OCI-LY7 (cell line): Measurements from ENCODE around the gene KCNJ15. TPM values are rescaled to one million over a fixed set of nuclear protein-coding genes. Genes with fewer than 3 reads are reported as not detected.

Experiments used
- BruUV-seq: library from RNA; stranded (reverse); fragments of 400-500 nt; replicated peaks from 2 replicates; lab custom pipeline; 2021; lab: Mats Ljungman, UMichigan
- CTCF ChIA-PET: fragments of 300-600 bp; sonication (Branson Sonifier 250); formaldehyde crosslinking; loops from one replicate; lab custom pipeline; 2022; ENCODE audit warnings: antibody characterized with exemption; ENCODE audit not compliant: unreplicated experiment; lab: Charles Lee
- POLR2A ChIA-PET: fragments of 300-600 bp; sonication (Branson Sonifier 250); formaldehyde crosslinking; loops from one replicate; lab custom pipeline; 2022; ENCODE audit warnings: antibody characterized with exemption; lab: Charles Lee
- DNase-seq: peaks from one replicate; pipeline ENCODE4 v3.0.0-alpha.2; 2015; ENCODE audit warnings: low spot score
- H2AFZ ChIP-seq: fragments of 200-600 bp; sonication (generic), shearing (Covaris generic); 2 replicates; pipeline ENCODE4 v1.6.1; 2014; ENCODE audit warnings: mild to moderate bottlenecking, antibody characterized with exemption, low read length, moderate library complexity
- H3K27ac ChIP-seq: fragments of 200-600 bp; sonication (generic); 2 replicates; pipeline ENCODE4 v1.5.1; 2014; ENCODE audit warnings: mixed run types, low read depth, mild to moderate bottlenecking, moderate library complexity, low read length, inconsistent platforms; ENCODE audit not compliant: poor library complexity, severe bottlenecking
- H3K36me3 ChIP-seq: fragments of 200-600 bp; sonication (generic); 2 replicates; pipeline ENCODE4 v1.6.1; 2014; ENCODE audit warnings: mild to moderate bottlenecking, antibody characterized with exemption, low read length, moderate library complexity, mixed read lengths; ENCODE audit not compliant: insufficient read depth
- H3K4me1 ChIP-seq: fragments of 200-600 bp; sonication (generic); 2 replicates; pipeline ENCODE4 v1.5.1; 2014; ENCODE audit warnings: mild to moderate bottlenecking, low read length; ENCODE audit not compliant: insufficient read depth, poor library complexity, severe bottlenecking
- H3K4me2 ChIP-seq: fragments of 200-600 bp; sonication (generic); 2 replicates; pipeline ENCODE4 v1.6.1; 2014; ENCODE audit warnings: mild to moderate bottlenecking, low read length
- H3K4me3 ChIP-seq: fragments of 200-600 bp; sonication (generic); 2 replicates; pipeline ENCODE4 v1.5.1; 2014; ENCODE audit warnings: mild to moderate bottlenecking, low read depth, low read length; ENCODE audit not compliant: poor library complexity, severe bottlenecking
- H3K79me2 ChIP-seq: fragments of 200-600 bp; sonication (generic); 2 replicates; pipeline ENCODE4 v1.6.1; 2016; ENCODE audit warnings: low read depth, mild to moderate bottlenecking, low read length, moderate library complexity, mixed read lengths; ENCODE audit not compliant: insufficient read depth
- H3K9me2 ChIP-seq: fragments of 200-600 bp; sonication (generic); 2 replicates; pipeline ENCODE4 v1.6.1; 2016; ENCODE audit warnings: mild to moderate bottlenecking, low read length, mixed read lengths; ENCODE audit not compliant: insufficient read depth
- H3K9me3 ChIP-seq: fragments of 200-600 bp; sonication (generic); 2 replicates; pipeline ENCODE4 v1.6.1; 2014; ENCODE audit warnings: mild to moderate bottlenecking, mixed run types, low read length, mixed read lengths
- H4K20me1 ChIP-seq: fragments of 200-600 bp; sonication (generic); 2 replicates; pipeline ENCODE4 v1.6.1; 2014; ENCODE audit warnings: mild to moderate bottlenecking, antibody characterized with exemption, low read length, moderate library complexity, mixed read lengths; ENCODE audit not compliant: insufficient read depth
- EZH2phosphoT487 ChIP-seq: fragments of 200-600 bp; sonication (generic); IDR thresholded peaks from 2 replicates; pipeline ENCODE4 v1.6.1; 2018; ENCODE audit warnings: low read depth, borderline replicate concordance, mild to moderate bottlenecking, mixed run types, antibody characterized with exemption, low read length, moderate library complexity, mixed read lengths
- intact Hi-C: fragments of 100-400 bp; cut with micrococcal nuclease; formaldehyde crosslinking; loops from one replicate; pipeline ENCODE4 v1.10.0; 2022; ENCODE audit not compliant: unreplicated experiment
- total RNA-seq, 2 experiments: library from RNA; depleted of rRNA in 1 of 2; stranded (reverse); fragments of >200 nt in 1 of 2; shearing (Covaris generic) in 1 of 2; gene quantifications; 2 replicates each; pipeline ENCODE4 v1.2.3, GENCODE V29; 2014 to 2022
- TF ChIP-seq, protein P1 (sequence below): fragments of 200-600 bp; sonication (generic); conservative IDR thresholded peaks from 2 replicates; pipeline ENCODE4 v1.5.1; 2014; ENCODE audit warnings: mild to moderate bottlenecking, antibody characterized with exemption, low read length, moderate library complexity, mixed read lengths

KCNJ15 gene
- total RNA-seq, 2 experiments from 2014 or later = not detected

DNA sequence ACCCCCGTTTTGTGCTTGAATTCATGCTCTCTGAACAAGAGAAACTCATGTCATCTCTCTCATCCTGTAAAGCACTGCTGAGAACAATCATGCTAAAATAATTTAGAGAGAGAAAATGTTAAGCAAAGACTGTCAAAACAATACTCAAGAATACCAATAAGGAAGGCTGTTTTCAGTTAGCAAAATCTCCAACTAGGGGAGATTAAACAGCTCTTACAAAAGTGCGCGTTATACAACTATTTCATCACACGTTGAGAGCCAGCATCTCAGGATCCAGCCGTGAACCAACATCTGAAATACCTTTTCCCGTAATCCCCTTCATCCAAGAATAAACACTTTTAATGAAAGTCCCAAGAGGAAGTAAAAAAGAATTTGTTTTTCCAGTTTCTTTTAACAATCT is 44.1 kb upstream of the KCNJ15 start:
- no peaks in the 10 kb centered on the region for H3K36me3 ChIP-seq
- no peaks in the 10 kb centered on the region for H3K79me2 ChIP-seq
- no peak overlapping the region for H3K4me3 ChIP-seq
- ChIA-PET CTCF (no interaction called here), POLR2A (no interaction called here)
- no peak for TF ChIP-seq EZH2phosphoT487
- TF ChIP-seq, protein P1, sequence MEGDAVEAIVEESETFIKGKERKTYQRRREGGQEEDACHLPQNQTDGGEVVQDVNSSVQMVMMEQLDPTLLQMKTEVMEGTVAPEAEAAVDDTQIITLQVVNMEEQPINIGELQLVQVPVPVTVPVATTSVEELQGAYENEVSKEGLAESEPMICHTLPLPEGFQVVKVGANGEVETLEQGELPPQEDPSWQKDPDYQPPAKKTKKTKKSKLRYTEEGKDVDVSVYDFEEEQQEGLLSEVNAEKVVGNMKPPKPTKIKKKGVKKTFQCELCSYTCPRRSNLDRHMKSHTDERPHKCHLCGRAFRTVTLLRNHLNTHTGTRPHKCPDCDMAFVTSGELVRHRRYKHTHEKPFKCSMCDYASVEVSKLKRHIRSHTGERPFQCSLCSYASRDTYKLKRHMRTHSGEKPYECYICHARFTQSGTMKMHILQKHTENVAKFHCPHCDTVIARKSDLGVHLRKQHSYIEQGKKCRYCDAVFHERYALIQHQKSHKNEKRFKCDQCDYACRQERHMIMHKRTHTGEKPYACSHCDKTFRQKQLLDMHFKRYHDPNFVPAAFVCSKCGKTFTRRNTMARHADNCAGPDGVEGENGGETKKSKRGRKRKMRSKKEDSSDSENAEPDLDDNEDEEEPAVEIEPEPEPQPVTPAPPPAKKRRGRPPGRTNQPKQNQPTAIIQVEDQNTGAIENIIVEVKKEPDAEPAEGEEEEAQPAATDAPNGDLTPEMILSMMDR = no peak
- no peak overlapping the region for H3K4me2 ChIP-seq
- no peak overlapping the region for H2AFZ ChIP-seq
- H3K9me3 ChIP-seq = no peaks in the 10 kb centered on the region
- no peak for DNase-seq
- intact Hi-C loops = loop anchor here (10.0 kb wide), 1 partner anchor 922 kb away; no protein-coding TSS in a partner anchor
- no TSS peak for BruUV-seq
- no peak overlapping the region for H3K27ac ChIP-seq
- no peaks in the 10 kb centered on the region for H3K4me1 ChIP-seq
- H3K9me2 ChIP-seq = no peaks in the 10 kb centered on the region
- no peaks in the 10 kb centered on the region for H4K20me1 ChIP-seq

DNA sequence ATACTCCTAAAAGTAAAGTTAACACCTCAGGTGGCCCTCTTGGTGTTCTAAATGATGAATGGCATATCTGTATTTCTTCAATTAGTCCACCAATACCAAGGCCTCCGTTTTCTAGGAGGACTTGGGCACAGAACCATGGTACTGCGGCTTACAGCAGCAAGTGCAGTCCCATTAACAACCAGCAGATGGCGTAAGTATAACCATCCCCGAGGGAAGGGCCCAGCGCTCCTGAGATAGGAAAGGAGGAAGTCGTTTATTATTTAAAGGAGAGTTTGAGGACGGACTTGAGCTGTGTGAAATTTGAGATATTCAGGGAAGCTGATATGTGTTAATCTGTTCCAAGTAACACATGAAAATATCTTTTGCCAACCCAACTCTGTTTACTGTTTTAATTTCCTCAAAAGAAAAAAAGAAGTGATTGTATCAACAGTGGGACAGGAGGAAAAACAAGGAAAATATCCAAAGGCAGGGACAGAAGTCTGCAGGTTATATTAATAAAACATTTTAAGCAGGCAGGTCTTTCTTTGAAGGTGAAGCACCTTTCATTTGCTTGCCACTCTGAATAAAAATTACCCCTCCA is 37.7 kb upstream of the KCNJ15 start:
- Histone ChIP-seq H3K27ac (no peak overlapping the region), H3K36me3 (no peaks in the 10 kb centered on the region), H3K9me3 (0 out of 2 replicates have a peak, but pooled peaks cover 5% of the 10 kb centered on the region), H3K4me1 (no peaks in the 10 kb centered on the region), H3K79me2 (no peaks in the 10 kb centered on the region), H3K4me2 (no peak overlapping the region), H4K20me1 (no peaks in the 10 kb centered on the region), H3K4me3 (no peak overlapping the region), H3K9me2 (no peaks in the 10 kb centered on the region), H2AFZ (no peak overlapping the region)
- ChIA-PET POLR2A (no interaction called here), CTCF (no interaction called here)
- no peak for TF ChIP-seq EZH2phosphoT487
- TF ChIP-seq, protein P1 = peak; percentile 96
- peak; percentile 53 for DNase-seq
- no TSS peak for BruUV-seq
- intact Hi-C loops = loop anchor here (2.0 to 10.0 kb wide), 2 partner anchors 138 to 916 kb away; no protein-coding TSS in a partner anchor

DNA sequence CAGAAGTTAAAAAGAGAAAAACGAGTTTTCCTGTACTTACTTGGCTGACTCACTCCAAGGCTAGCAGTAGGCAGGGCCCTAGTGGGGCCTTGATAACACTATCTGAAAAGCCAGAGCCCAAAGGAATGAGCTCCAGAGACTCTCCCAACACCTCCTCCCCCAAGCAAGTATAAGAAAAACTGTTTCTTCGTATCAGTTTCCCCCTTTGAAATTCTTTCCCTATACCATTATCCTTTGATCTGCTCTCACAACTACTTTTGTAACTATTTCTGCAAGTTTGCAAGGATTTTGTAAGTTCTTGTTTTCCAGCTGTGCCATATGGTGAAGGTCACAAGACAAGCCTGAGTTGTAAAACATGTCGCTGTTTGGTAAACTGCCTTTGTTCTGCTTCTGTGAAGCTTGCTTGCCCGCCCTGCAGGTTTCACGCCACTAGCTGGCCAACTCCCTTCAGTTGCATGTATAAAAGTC is 36.5 kb upstream of the KCNJ15 start:
- Histone ChIP-seq H3K4me1 (no peaks in the 10 kb centered on the region), H3K4me3 (no peak overlapping the region), H3K79me2 (no peaks in the 10 kb centered on the region), H2AFZ (no peak overlapping the region), H3K36me3 (no peaks in the 10 kb centered on the region), H3K27ac (no peak overlapping the region), H3K9me3 (0 out of 2 replicates have a peak, but pooled peaks cover 12% of the 10 kb centered on the region), H4K20me1 (no peaks in the 10 kb centered on the region), H3K4me2 (no peak overlapping the region), H3K9me2 (no peaks in the 10 kb centered on the region)
- BruUV-seq = no TSS peak
- intact Hi-C loops = no loop called here
- ChIA-PET CTCF (no interaction called here), POLR2A (no interaction called here)
- TF ChIP-seq, protein P1 = no peak
- TF ChIP-seq EZH2phosphoT487 = no peak
- DNase-seq = no peak
